Neural progenitor cell (in vitro differentiated cells): ENCODE data around the gene RPL29.

Experiments used
- CTCF ChIP-seq: fragments of 200-600 bp; sonication (generic); IDR thresholded peaks from 2 replicates; pipeline ENCODE4 v1.5.1; 2017; ENCODE audit warnings: antibody characterized with exemption, mild to moderate bottlenecking
- EZH2 ChIP-seq: fragments of 200-600 bp; sonication (generic); IDR thresholded peaks from 2 replicates; pipeline ENCODE4 v1.6.1; 2017; ENCODE audit warnings: antibody characterized with exemption, mild to moderate bottlenecking, moderate library complexity
- EZH2phosphoT487 ChIP-seq: fragments of 200-600 bp; sonication (generic); IDR thresholded peaks from 2 replicates; pipeline ENCODE4 v1.6.1; 2017; ENCODE audit warnings: antibody characterized with exemption

GRCh38 chr3:52030714-52031310, 35.1 kb upstream of the RPL29 start:
- TF ChIP-seq CTCF (no peak), EZH2phosphoT487 (no peak), EZH2 (no peak)
